H1 (cell line): Measurements from ENCODE around the gene ARHGAP28. TPM values are rescaled to one million over a fixed set of nuclear protein-coding genes. Genes with fewer than 3 reads are reported as not detected.

Experiments
- JUN ChIP-seq: IDR thresholded peaks from 2 replicates; pipeline ENCODE4 v1.6.1; 2011; ENCODE audit warnings: low read depth, mild to moderate bottlenecking, improper control_type of control experiment, low read length
- POU5F1 ChIP-seq: IDR thresholded peaks from 2 replicates; pipeline ENCODE4 v1.6.1; 2011; ENCODE audit warnings: low read depth, mild to moderate bottlenecking, low read length, moderate library complexity
- polyA plus RNA-seq, 7 experiments: library from polyadenylated mRNA; depleted of rRNA in 3 of 7; stranded (reverse) in 5 of 7; unstranded in 2 of 7; fragments of >200 nt in 5 of 7; fragments of 200-250 nt in 2 of 7; gene quantifications; 1 replicate in 5 of 7; 2 replicates in 1 of 7; 4 replicates in 1 of 7; pipeline versions ENCODE4 v1.2.1 to v1.2.3, GENCODE V29; 2011 to 2013; ENCODE audit warnings: missing spikeins in 2 of 7, mixed read lengths in 2 of 7
- total RNA-seq: library from RNA; stranded (reverse); fragmentation: NEBNext Ultra II Directional; extraction: Animal tissue kit (Norgen Biotek cat#: 25700); gene quantifications from 2 replicates; pipeline ENCODE4 v1.2.1, GENCODE V29; 2021

Gene ARHGAP28
- total and polyA plus RNA-seq, 2 of the 8 experiments (the other 6 are each of a cell fraction or from before 2014, with no cell fraction given), result 2.9 to 14.4 TPM

GRCh38 chr18:6959110-6959509, 229.6 kb downstream of the ARHGAP28 start (continued):
- TF ChIP-seq JUN (no peak), POU5F1 (no peak)
